ENCODE data around the gene MLXIPL. TPM values are rescaled to one million over a fixed set of nuclear protein-coding genes. Genes with fewer than 3 reads are reported as not detected.
"Not testable (repeated sequence)": the region's sequence is repeated elsewhere in the genome, so short reads cannot be mapped to it uniquely, and the experiment has no call there.

Gene MLXIPL
- polyA plus RNA-seq, 1 donor from 2014 or later: 1.8 TPM

DNA sequence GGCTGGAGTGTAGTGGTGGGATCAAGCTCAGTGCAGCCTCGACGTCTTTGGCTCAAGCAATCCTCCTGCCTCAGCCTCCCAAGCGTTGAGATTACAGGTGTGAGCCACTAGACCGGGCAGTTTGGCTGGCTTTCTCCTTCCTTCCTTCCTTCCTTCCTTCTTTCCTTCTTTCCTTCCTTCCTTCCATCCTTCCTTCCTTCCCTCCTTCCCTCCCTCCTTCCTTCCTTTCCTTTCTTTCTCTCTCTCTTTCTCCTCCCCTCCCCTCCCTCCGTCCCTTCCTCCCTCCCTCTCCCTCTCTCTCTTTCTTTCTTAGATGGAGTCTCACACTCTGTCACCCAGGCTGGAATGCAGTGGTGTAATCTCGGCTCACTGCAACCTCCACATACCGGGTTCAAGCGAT is 35.7 kb upstream of the MLXIPL start:
- no peak overlapping the region for H2AFZ ChIP-seq (ENCODE audit: low read depth, low read length)
- H3K4me2 ChIP-seq (ENCODE audit: low read length): no peak overlapping the region
- no peak for TF ChIP-seq SMC3 (conservative IDR thresholded peaks at IDR 0.05; ENCODE audit: poor library complexity)
- no peak for TF ChIP-seq EZH2 (IDR thresholded peaks at IDR 0.05; ENCODE audit: borderline replicate concordance, insufficient read depth, low read length, poor library complexity, severe bottlenecking)
- TF ChIP-seq EP300 (conservative IDR thresholded peaks at IDR 0.05; ENCODE audit: poor library complexity, severe bottlenecking): no peak
- TF ChIP-seq MXI1 (conservative IDR thresholded peaks at IDR 0.05; ENCODE audit: poor library complexity, severe bottlenecking): no peak
- TF ChIP-seq, protein P1, sequence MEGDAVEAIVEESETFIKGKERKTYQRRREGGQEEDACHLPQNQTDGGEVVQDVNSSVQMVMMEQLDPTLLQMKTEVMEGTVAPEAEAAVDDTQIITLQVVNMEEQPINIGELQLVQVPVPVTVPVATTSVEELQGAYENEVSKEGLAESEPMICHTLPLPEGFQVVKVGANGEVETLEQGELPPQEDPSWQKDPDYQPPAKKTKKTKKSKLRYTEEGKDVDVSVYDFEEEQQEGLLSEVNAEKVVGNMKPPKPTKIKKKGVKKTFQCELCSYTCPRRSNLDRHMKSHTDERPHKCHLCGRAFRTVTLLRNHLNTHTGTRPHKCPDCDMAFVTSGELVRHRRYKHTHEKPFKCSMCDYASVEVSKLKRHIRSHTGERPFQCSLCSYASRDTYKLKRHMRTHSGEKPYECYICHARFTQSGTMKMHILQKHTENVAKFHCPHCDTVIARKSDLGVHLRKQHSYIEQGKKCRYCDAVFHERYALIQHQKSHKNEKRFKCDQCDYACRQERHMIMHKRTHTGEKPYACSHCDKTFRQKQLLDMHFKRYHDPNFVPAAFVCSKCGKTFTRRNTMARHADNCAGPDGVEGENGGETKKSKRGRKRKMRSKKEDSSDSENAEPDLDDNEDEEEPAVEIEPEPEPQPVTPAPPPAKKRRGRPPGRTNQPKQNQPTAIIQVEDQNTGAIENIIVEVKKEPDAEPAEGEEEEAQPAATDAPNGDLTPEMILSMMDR (IDR thresholded peaks at IDR 0.05; ENCODE audit: poor library complexity, severe bottlenecking): no peak
- TF ChIP-seq TAF1 (IDR thresholded peaks at IDR 0.05; ENCODE audit: low read depth): no peak
- no peak for TF ChIP-seq POLR2AphosphoS5 (IDR thresholded peaks at IDR 0.05)
- no peak for TF ChIP-seq RAD21 (conservative IDR thresholded peaks at IDR 0.05)
- TF ChIP-seq, protein P2, sequence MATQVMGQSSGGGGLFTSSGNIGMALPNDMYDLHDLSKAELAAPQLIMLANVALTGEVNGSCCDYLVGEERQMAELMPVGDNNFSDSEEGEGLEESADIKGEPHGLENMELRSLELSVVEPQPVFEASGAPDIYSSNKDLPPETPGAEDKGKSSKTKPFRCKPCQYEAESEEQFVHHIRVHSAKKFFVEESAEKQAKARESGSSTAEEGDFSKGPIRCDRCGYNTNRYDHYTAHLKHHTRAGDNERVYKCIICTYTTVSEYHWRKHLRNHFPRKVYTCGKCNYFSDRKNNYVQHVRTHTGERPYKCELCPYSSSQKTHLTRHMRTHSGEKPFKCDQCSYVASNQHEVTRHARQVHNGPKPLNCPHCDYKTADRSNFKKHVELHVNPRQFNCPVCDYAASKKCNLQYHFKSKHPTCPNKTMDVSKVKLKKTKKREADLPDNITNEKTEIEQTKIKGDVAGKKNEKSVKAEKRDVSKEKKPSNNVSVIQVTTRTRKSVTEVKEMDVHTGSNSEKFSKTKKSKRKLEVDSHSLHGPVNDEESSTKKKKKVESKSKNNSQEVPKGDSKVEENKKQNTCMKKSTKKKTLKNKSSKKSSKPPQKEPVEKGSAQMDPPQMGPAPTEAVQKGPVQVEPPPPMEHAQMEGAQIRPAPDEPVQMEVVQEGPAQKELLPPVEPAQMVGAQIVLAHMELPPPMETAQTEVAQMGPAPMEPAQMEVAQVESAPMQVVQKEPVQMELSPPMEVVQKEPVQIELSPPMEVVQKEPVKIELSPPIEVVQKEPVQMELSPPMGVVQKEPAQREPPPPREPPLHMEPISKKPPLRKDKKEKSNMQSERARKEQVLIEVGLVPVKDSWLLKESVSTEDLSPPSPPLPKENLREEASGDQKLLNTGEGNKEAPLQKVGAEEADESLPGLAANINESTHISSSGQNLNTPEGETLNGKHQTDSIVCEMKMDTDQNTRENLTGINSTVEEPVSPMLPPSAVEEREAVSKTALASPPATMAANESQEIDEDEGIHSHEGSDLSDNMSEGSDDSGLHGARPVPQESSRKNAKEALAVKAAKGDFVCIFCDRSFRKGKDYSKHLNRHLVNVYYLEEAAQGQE (IDR thresholded peaks at IDR 0.05; ENCODE audit: borderline replicate concordance): no peak
- H3K27me3 ChIP-seq (ENCODE audit: insufficient read depth, low read depth, low read length): no peaks in the 10 kb centered on the region
- H3K79me2 ChIP-seq (replicated peaks; ENCODE audit: insufficient read depth, low read length): no peaks in the 10 kb centered on the region
- H3K36me3 ChIP-seq (ENCODE audit: insufficient read depth, low read length): no peaks in the 10 kb centered on the region
- H4K20me1 ChIP-seq (ENCODE audit: insufficient read depth): no peaks in the 10 kb centered on the region
- no peaks in the 10 kb centered on the region for H3K9me3 ChIP-seq (ENCODE audit: low read length)
- H3K27ac ChIP-seq (ENCODE audit: low read length): no peak overlapping the region
- no peaks in the 10 kb centered on the region for H3F3A ChIP-seq (ENCODE audit: insufficient read depth, low read length, poor library complexity, severe bottlenecking)
- no peak overlapping the region for H3K9ac ChIP-seq (ENCODE audit: low read length)
- no peak overlapping the region for H3K4me3 ChIP-seq (ENCODE audit: low read length)
- no peaks in the 10 kb centered on the region for H3K9me2 ChIP-seq (ENCODE audit: insufficient read depth, low read length)

DNA sequence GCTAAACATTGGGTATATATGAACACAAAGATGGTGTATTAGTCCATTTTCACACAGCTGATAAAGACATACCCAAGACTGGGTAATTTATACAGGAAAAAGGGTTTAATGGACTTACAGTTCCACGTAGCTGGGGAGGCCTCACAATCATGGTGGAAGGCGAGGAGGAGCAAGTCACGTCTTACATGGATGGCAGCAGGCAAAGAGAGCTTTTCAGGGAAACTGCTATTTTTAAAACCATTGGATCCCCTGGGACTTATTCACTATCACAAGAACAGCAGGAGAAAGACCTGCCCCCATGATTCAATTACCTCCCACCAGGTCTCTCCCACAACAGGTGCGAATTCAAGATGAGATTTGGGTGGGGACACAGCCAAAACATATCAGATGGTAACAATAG is 31.0 kb upstream of the MLXIPL start:
- not testable (repeated sequence) for H3K9me3 ChIP-seq (ENCODE audit: low read length); H3K9ac ChIP-seq (ENCODE audit: low read length); H2AFZ ChIP-seq (ENCODE audit: low read depth, low read length); H3K79me2 ChIP-seq (replicated peaks; ENCODE audit: insufficient read depth, low read length); H3K36me3 ChIP-seq (ENCODE audit: insufficient read depth, low read length); H3K4me2 ChIP-seq (ENCODE audit: low read length); H3K4me3 ChIP-seq (ENCODE audit: low read length); H3K27ac ChIP-seq (ENCODE audit: low read length); H4K20me1 ChIP-seq (ENCODE audit: insufficient read depth); H3K9me2 ChIP-seq (ENCODE audit: insufficient read depth, low read length); H3K27me3 ChIP-seq (ENCODE audit: insufficient read depth, low read depth, low read length); H3F3A ChIP-seq (ENCODE audit: insufficient read depth, low read length, poor library complexity, severe bottlenecking)

DNA sequence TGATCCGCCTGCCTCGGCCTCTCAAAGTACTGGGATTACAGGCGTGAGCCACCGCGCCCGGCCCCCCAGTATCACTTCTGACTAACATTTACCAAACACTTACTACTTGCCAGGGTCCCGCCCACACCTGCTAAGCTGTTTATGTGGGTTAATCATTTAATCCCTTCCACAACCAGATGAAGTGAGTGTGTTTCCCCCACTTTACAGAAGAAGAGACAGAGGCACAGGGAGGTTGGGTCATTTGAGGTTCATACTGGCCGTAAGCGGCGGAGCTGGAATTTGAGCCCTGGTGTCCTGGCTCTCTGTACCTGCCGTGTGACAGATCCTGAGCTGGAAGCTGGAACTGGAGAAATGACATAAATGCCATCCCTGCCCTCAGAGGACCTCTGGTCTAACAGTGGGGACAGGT is 28.2 kb upstream of the MLXIPL start:
- Histone ChIP-seq H3F3A (ENCODE audit: insufficient read depth, low read length, poor library complexity, severe bottlenecking) (no peaks in the 10 kb centered on the region), H3K4me3 (ENCODE audit: low read length) (no peak overlapping the region), H3K4me2 (ENCODE audit: low read length) (no peak overlapping the region), H3K9me3 (ENCODE audit: low read length) (no peaks in the 10 kb centered on the region), H3K79me2 (replicated peaks; ENCODE audit: insufficient read depth, low read length) (no peaks in the 10 kb centered on the region), H3K9me2 (ENCODE audit: insufficient read depth, low read length) (no peaks in the 10 kb centered on the region), H3K36me3 (ENCODE audit: insufficient read depth, low read length) (no peaks in the 10 kb centered on the region), H3K27ac (ENCODE audit: low read length) (no peak overlapping the region), H3K9ac (ENCODE audit: low read length) (no peak overlapping the region), H3K27me3 (ENCODE audit: insufficient read depth, low read depth, low read length) (peaks cover 25% of the 10 kb centered on the region), H2AFZ (ENCODE audit: low read depth, low read length) (no peak overlapping the region), H4K20me1 (ENCODE audit: insufficient read depth) (no peaks in the 10 kb centered on the region)
- TF ChIP-seq MXI1 (conservative IDR thresholded peaks at IDR 0.05; ENCODE audit: poor library complexity, severe bottlenecking) (no peak), EZH2 (IDR thresholded peaks at IDR 0.05; ENCODE audit: borderline replicate concordance, insufficient read depth, low read length, poor library complexity, severe bottlenecking) (no peak), SMC3 (conservative IDR thresholded peaks at IDR 0.05; ENCODE audit: poor library complexity) (no peak), POLR2AphosphoS5 (IDR thresholded peaks at IDR 0.05) (no peak), EP300 (conservative IDR thresholded peaks at IDR 0.05; ENCODE audit: poor library complexity, severe bottlenecking) (no peak), RAD21 (conservative IDR thresholded peaks at IDR 0.05) (no peak), TAF1 (IDR thresholded peaks at IDR 0.05; ENCODE audit: low read depth) (no peak)
- TF ChIP-seq, protein P2 (IDR thresholded peaks at IDR 0.05; ENCODE audit: borderline replicate concordance): no peak
- TF ChIP-seq, protein P1 (IDR thresholded peaks at IDR 0.05; ENCODE audit: poor library complexity, severe bottlenecking): no peak

Data from neural cell (in vitro differentiated cells).